ENCODE results near the gene AFF2.

DNA sequence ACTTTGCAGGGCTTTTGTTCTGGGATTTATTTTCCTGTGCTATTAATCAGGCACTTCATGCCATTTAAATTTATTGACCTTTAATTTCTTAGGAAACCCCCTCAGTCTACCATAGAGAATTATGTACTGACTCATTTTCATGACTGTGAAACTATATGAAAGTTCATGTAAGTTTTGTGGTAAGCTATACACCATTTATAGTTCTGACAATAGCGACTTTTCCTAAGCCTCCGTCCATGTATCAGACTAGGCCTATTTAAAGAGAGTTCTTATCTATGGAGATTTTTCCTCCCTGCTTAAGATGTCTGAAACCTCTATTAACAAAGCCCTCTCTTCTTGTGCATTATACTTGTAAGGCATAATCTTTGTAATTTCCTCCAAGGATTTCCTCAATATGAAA is 111.6 kb downstream of the AFF2 start:
- TF ChIP-seq, protein P1, sequence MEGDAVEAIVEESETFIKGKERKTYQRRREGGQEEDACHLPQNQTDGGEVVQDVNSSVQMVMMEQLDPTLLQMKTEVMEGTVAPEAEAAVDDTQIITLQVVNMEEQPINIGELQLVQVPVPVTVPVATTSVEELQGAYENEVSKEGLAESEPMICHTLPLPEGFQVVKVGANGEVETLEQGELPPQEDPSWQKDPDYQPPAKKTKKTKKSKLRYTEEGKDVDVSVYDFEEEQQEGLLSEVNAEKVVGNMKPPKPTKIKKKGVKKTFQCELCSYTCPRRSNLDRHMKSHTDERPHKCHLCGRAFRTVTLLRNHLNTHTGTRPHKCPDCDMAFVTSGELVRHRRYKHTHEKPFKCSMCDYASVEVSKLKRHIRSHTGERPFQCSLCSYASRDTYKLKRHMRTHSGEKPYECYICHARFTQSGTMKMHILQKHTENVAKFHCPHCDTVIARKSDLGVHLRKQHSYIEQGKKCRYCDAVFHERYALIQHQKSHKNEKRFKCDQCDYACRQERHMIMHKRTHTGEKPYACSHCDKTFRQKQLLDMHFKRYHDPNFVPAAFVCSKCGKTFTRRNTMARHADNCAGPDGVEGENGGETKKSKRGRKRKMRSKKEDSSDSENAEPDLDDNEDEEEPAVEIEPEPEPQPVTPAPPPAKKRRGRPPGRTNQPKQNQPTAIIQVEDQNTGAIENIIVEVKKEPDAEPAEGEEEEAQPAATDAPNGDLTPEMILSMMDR (IDR thresholded peaks at IDR 0.05; ENCODE audit: extremely low read depth in 1 of 2, insufficient read depth in 1 of 2, low read depth in 1 of 2, low read length in 2 of 2), result no peak
- TF ChIP-seq POLR2AphosphoS5 (IDR thresholded peaks at IDR 0.05; ENCODE audit: insufficient read depth, low read depth, low read length) (no peak), JUN (IDR thresholded peaks at IDR 0.05; ENCODE audit: borderline replicate concordance, insufficient read depth, insufficient read length, low read depth) (no peak), POLR2A (IDR thresholded peaks at IDR 0.05; ENCODE audit: low read depth, low read length) (no peak), EZH2 (IDR thresholded peaks at IDR 0.05; ENCODE audit: borderline replicate concordance, low read depth, low read length, severe bottlenecking) (no peak), MYC (IDR thresholded peaks at IDR 0.05; ENCODE audit: low read depth, low read length) (no peak)
- TF ChIP-seq, protein P2, sequence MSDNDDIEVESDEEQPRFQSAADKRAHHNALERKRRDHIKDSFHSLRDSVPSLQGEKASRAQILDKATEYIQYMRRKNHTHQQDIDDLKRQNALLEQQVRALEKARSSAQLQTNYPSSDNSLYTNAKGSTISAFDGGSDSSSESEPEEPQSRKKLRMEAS (IDR thresholded peaks at IDR 0.05; ENCODE audit: insufficient read depth, insufficient read length), result no peak

Data from endothelial cell of umbilical vein (primary cell).